Activated CD4-positive, CD25-positive, alpha-beta regulatory T cell treated with anti-CD3 and anti-CD28 coated beads, Interleukin-2, amount 50 U/mL, for 24 hours (primary cell): ENCODE results near the gene SLC6A7.

Experiments
- ATAC-seq, 2 donors: fragments of 150-1000 bp; cut with Tn5 transposase; one replicate each; pipeline ENCODE4 v1.10.0; 2021; ENCODE audit warnings: mild to moderate bottlenecking in 1 of 2, moderate library complexity in 1 of 2

Gene SLC6A7

GRCh38 chr5:150156027-150156368 is 33.9 kb upstream of the SLC6A7 start:
- no peak for ATAC-seq

- ATAC-seq = no peak
These were observed 33.3 kb upstream of the SLC6A7 start for GRCh38 chr5:150156540-150156939.

- no peak for ATAC-seq
These were observed 32.7 kb upstream of the SLC6A7 start for GRCh38 chr5:150157168-150157567.

- no peak for ATAC-seq
These were observed 31.5 kb upstream of the SLC6A7 start for GRCh38 chr5:150158170-150158949.

- no peak for ATAC-seq
These were observed 30.8 kb upstream of the SLC6A7 start for GRCh38 chr5:150159031-150159430.

GRCh38 chr5:150159741-150160179 is 30.1 kb upstream of the SLC6A7 start:
- ATAC-seq = no peak

- ATAC-seq = no peak
These were observed 29.3 kb upstream of the SLC6A7 start for GRCh38 chr5:150160448-150161081.

GRCh38 chr5:150161242-150162141 is 28.4 kb upstream of the SLC6A7 start:
- ATAC-seq = peak; percentile 62 to 76

GRCh38 chr5:150162142-150162513 is 27.7 kb upstream of the SLC6A7 start:
- no peak for ATAC-seq

- ATAC-seq = no peak
These were observed 26.8 kb upstream of the SLC6A7 start for GRCh38 chr5:150163035-150163434.

GRCh38 chr5:150163547-150164059 is 26.3 kb upstream of the SLC6A7 start:
- no peak for ATAC-seq

GRCh38 chr5:150164211-150164980 is 25.5 kb upstream of the SLC6A7 start:
- ATAC-seq = no peak

GRCh38 chr5:150166037-150166649 is 23.7 kb upstream of the SLC6A7 start:
- no peak for ATAC-seq

- no peak for ATAC-seq
These were observed 23.0 kb upstream of the SLC6A7 start, which contains the start of gene CDX1 for GRCh38 chr5:150166650-150167511. CDX1 (plus strand) TSS chr5:150166778; CDS start chr5:150166877, 99 bp downstream.

- ATAC-seq = no peak
These were observed 22.4 kb upstream of the SLC6A7 start for GRCh38 chr5:150167512-150167850.

- no peak for ATAC-seq
These were observed 22.0 kb upstream of the SLC6A7 start for GRCh38 chr5:150167908-150168307.

GRCh38 chr5:150168864-150169263 is 21.0 kb upstream of the SLC6A7 start:
- ATAC-seq = no peak

- ATAC-seq = peak in 1 of 2 donors; percentile 19
These were observed 17.7 kb upstream of the SLC6A7 start for GRCh38 chr5:150172145-150172544.

GRCh38 chr5:150172556-150172955 is 17.3 kb upstream of the SLC6A7 start:
- no peak for ATAC-seq

- ATAC-seq = no peak
These were observed 16.7 kb upstream of the SLC6A7 start for GRCh38 chr5:150173161-150173560.

- no peak for ATAC-seq
These were observed 15.6 kb upstream of the SLC6A7 start for GRCh38 chr5:150174285-150174684.
